Duodenal mucosa (tissue), 2 donors: Measurements from ENCODE around the gene OR6B3.
"Not testable (repeated sequence)": the region's sequence is repeated elsewhere in the genome, so short reads cannot be mapped to it uniquely, and the experiment has no call there.

Experiments used
- H3K27ac ChIP-seq: one replicate; pipeline ENCODE4 v1.7.0; 2013; ENCODE audit warnings: low read depth, low read length
- H3K27me3 ChIP-seq, 2 donors: one replicate each; pipeline ENCODE4 v1.7.0; 2013; ENCODE audit warnings: low read length in 2 of 2, control low read depth in 1 of 2; ENCODE audit not compliant: insufficient read depth in 2 of 2, control insufficient read depth in 1 of 2
- H3K36me3 ChIP-seq, 2 donors: one replicate each; pipeline ENCODE4 v1.7.0; 2013; ENCODE audit warnings: low read length in 2 of 2, control low read depth in 1 of 2; ENCODE audit not compliant: insufficient read depth in 2 of 2, control insufficient read depth in 1 of 2
- H3K4me1 ChIP-seq, 2 donors: one replicate each; pipeline ENCODE4 v1.7.0; 2013; ENCODE audit warnings: low read length in 2 of 2, control low read depth in 1 of 2; ENCODE audit not compliant: insufficient read depth in 2 of 2, control insufficient read depth in 1 of 2
- H3K4me3 ChIP-seq, 2 donors: one replicate each; pipeline ENCODE4 v1.7.0; 2013; ENCODE audit warnings: low read length in 2 of 2, low read depth in 1 of 2
- H3K9ac ChIP-seq, 2 donors: one replicate each; pipeline ENCODE4 v1.7.0; 2013; ENCODE audit warnings: low read length in 2 of 2, low read depth in 1 of 2
- H3K9me3 ChIP-seq, 2 donors: one replicate each; pipeline ENCODE4 v1.7.0; 2013; ENCODE audit warnings: low read length in 2 of 2, control low read depth in 1 of 2; ENCODE audit not compliant: control insufficient read depth in 1 of 2

The OR6B3 gene

GRCh38 chr2:240048237-240048636 is 5.1 kb downstream of the OR6B3 start:
- H3K27me3 ChIP-seq, result peaks cover 2 to 12% of the 10 kb centered on the region in 2 donors
- no peak overlapping the region for H3K27ac ChIP-seq
- H3K9ac ChIP-seq, result no peak overlapping the region

GRCh38 chr2:240045098-240045497 is 8.2 kb downstream of the OR6B3 start:
- Histone ChIP-seq H3K36me3 (no peaks in the 10 kb centered on the region), H3K27ac (no peak overlapping the region), H3K27me3 (peaks cover 6 to 13% of the 10 kb centered on the region in 2 donors), H3K4me3 (no peak overlapping the region), H3K9me3 (no peaks in the 10 kb centered on the region), H3K9ac (no peak overlapping the region), H3K4me1 (no peaks in the 10 kb centered on the region)

More at GRCh38 chr2:240048237-240048636, 5.1 kb downstream of the OR6B3 start:
- no peaks in the 10 kb centered on the region for H3K9me3 ChIP-seq
- no peaks in the 10 kb centered on the region for H3K36me3 ChIP-seq
- H3K4me1 ChIP-seq, result no peaks in the 10 kb centered on the region
- H3K4me3 ChIP-seq, result no peak overlapping the region

DNA sequence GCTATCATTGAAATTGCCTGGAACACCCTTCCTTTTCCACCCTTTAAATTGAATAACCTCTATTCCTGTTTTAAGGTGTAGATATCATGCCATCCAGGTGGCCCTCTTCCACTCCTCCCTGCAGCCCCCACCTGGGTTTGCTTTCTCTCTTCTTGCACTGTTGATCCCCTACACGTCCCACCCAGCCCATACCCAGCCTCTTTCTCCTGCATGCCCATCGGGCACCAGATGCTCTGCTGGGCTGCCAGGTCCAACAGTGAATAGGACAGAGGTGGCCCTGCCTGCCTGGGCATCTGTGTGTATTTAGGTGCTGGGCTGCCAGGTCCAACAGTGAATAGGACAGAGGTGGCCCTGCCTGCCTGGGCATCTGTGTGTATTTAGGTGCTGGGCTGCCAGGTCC is 9.2 kb downstream of the OR6B3 start:
- H3K27ac ChIP-seq, result not testable (repeated sequence)

DNA sequence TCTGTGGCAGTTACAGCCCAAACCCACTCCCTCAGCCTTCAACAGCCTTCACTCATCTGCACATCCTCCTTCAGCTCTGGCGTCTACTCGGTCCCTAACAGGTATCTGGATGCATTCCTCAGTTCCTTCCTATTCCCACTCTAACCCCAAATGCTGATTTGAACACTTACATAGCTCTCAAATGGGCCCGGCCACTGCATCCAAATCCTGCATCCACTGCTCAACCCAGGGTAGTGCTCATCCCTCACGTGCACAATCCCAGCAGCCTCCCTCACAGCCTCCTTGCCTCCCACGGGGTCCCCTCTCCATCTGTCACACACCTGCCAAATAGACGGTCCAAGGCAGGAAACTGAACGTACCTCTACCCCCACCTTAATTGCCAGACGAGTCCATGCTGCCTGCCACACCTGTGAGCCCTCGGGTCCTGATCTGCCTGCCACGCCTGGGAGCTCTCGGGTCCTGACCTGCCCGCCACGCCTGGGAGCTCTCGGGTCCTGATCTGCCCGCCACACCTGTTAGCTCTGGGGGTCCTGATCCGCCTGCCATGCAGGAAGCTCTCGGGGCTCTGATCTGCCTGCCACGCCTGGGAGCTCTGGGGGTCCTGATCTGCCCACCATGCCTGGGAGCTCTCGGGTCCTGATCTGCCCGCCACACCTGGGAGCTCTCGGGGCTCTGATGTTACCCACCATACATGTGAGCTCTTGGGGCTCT is 9.9 kb downstream of the OR6B3 start:
- H3K4me1 ChIP-seq, result no peaks in the 10 kb centered on the region
- H3K9me3 ChIP-seq, result no peaks in the 10 kb centered on the region
- no peak overlapping the region for H3K27ac ChIP-seq
- no peak overlapping the region for H3K4me3 ChIP-seq
- no peak overlapping the region for H3K9ac ChIP-seq
- H3K36me3 ChIP-seq, result no peaks in the 10 kb centered on the region
- H3K27me3 ChIP-seq, result peaks cover 11 to 12% of the 10 kb centered on the region in 2 donors

More for the DNA sequence above, 9.2 kb downstream of the OR6B3 start:
- H3K4me3 ChIP-seq, H3K36me3 ChIP-seq, H3K9me3 ChIP-seq, H3K9ac ChIP-seq, H3K4me1 ChIP-seq: not testable (repeated sequence)
- peaks cover 11 to 13% of the 10 kb centered on the region in 2 donors for H3K27me3 ChIP-seq

GRCh38 chr2:240042740-240043139 is 10.6 kb downstream of the OR6B3 start:
- Histone ChIP-seq H3K27ac (no peak overlapping the region), H3K9ac (no peak overlapping the region), H3K36me3 (no peaks in the 10 kb centered on the region), H3K4me3 (no peak overlapping the region), H3K27me3 (peaks cover 6 to 13% of the 10 kb centered on the region in 2 donors), H3K9me3 (no peaks in the 10 kb centered on the region), H3K4me1 (no peaks in the 10 kb centered on the region)

DNA sequence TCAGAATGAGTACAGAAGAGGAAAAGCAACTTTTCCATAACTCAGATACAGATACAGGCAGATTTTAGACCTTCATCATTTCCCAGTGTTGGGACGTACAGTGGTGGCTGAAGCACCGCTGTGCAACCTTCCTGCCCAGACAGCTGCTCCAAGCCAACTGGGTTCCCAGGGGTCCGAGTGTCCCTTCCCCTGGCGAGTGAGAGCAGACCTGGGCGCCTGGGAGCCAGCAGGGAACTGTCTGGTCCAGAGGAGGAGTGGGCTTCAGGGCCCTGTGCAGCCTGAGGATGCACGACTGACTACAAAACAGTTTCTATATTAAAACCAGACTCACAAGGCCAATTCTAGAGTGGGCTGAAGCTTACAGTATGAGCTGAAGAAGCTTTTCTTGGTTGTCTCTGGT is 12.0 kb downstream of the OR6B3 start:
- Histone ChIP-seq H3K27ac (no peak overlapping the region), H3K9ac (no peak overlapping the region), H3K27me3 (peaks cover 9 to 17% of the 10 kb centered on the region in 2 donors), H3K4me3 (no peak overlapping the region), H3K9me3 (no peaks in the 10 kb centered on the region), H3K4me1 (no peaks in the 10 kb centered on the region), H3K36me3 (no peaks in the 10 kb centered on the region)

GRCh38 chr2:240037358-240037757 is 16.0 kb downstream of the OR6B3 start:
- no peak overlapping the region for H3K9ac ChIP-seq
- no peaks in the 10 kb centered on the region for H3K9me3 ChIP-seq
- no peaks in the 10 kb centered on the region for H3K36me3 ChIP-seq
- no peak overlapping the region for H3K27ac ChIP-seq
- H3K4me1 ChIP-seq, result no peaks in the 10 kb centered on the region
- peaks cover 9 to 17% of the 10 kb centered on the region in 2 donors for H3K27me3 ChIP-seq
- H3K4me3 ChIP-seq, result no peak overlapping the region

DNA sequence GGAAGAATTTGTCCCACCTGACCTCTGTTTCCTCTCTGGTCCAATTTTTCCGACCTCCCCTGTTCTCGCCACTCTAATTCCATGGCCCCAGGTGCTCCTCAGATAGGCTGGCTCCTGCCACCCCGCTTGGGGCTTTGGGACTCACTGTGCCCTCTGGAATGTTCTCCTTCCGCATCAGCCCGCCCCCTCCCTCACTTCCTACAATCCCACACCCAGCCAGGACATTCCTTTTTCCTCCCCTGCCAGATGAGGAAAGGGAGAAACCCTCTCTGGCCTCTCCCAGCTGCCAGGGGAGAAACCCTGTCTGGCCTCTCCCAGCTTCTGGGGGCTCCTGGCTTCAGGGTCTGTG is 20.0 kb downstream of the OR6B3 start:
- Histone ChIP-seq H3K9me3 (no peaks in the 10 kb centered on the region), H3K4me1 (no peaks in the 10 kb centered on the region), H3K27me3 (peaks cover 2 to 5% of the 10 kb centered on the region in 2 donors), H3K9ac (no peak overlapping the region), H3K4me3 (no peak overlapping the region), H3K36me3 (no peaks in the 10 kb centered on the region), H3K27ac (no peak overlapping the region)

DNA sequence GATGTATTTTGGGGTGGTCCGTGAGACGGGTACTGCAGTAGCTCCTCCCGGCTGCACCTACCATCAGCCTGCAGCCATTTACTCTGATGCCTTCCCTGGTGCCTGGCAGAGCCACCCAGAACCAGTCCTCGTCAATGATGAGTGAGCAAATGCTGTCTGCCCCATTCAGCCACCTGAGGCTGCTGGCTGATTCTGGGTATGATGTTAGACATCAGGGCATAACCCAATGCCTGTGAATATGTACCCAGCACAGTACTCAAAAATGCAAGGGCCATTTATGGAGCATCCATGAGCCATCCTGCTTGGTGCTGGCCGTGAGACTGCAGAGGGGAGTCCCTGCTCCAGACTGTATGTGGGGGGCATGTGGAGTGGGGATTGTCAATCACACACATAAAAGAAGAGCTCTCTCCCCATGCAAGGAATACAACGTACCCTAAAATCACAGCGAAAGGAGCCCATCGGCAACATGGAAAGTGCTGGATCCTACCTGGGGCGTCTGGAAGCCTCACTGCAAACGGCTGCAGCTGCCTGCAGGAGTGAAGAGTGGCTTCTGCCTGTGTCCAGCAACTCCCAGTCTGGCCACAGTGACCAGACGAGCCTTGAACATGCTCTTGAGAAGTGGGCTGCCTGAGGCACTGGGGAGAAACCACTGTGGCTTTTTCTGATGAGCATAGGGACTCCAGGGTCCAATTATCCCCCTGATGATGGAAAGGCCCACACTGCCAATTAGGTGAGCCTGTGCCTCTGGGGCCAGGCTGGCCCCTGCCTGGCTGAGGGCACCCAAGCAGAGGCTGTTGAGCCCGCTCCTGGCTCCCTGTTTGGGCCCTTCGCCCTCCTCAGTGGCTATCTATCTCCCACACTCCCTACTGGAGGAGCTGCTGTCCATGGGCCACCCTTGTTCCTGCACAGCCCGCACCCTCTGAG is 20.7 kb downstream of the OR6B3 start:
- Histone ChIP-seq H3K4me3 (no peak overlapping the region), H3K36me3 (no peaks in the 10 kb centered on the region), H3K27me3 (peaks cover 2 to 3% of the 10 kb centered on the region in 2 donors), H3K9me3 (no peaks in the 10 kb centered on the region), H3K9ac (no peak overlapping the region), H3K4me1 (no peaks in the 10 kb centered on the region), H3K27ac (no peak overlapping the region)

DNA sequence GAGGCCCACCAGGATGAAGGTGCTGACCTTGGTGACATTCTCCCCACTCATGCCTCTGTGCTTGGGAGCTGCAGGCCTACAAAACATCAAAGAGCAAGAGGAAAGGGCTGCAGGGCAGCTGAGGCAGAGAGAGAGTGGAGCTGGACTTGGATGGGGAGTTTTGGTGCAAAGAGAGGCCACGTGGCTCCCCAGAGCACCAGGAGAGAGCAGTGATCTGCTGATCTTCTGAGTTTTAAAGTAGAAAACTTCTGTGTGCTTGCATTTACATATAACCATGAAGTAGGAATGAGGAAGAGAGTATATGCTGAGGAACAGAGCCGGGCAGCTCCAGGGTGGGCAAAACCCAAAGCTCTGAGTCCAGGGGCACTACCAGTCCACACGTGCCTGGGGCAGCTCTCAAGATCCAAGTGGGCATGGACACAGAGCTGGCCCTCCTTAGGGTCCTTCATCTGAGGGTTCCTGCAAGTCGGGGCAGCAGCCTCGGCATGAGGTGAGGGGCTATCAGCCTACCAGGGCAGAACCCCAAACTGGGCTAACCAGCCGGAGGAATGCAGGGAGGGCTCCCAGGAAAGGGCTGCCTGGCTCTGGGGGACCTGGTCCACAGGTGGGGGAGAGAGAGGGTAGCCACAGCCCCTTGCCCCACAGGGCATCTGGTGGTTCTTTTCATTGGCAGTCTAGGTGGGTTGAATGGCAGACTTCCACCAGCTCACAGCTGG is 22.8 kb downstream of the OR6B3 start, which contains the start of gene OR6B2:
TSS of gene OR6B2 (minus strand) at position 51 of the 716 bp plus-strand sequence. CDS start at position 51, 0 bp downstream.
- Histone ChIP-seq H3K27me3 (no peaks in the 10 kb centered on the region), H3K4me3 (no peak within 1 kb of the TSS), H3K4me1 (no peaks in the 10 kb centered on the region), H3K9me3 (no peaks in the 10 kb centered on the region), H3K27ac (no peak within 1 kb of the TSS), H3K36me3 (no peaks in the 10 kb centered on the region), H3K9ac (no peak within 1 kb of the TSS)
